ENCODE measurements around the gene SLC34A2.

DNA sequence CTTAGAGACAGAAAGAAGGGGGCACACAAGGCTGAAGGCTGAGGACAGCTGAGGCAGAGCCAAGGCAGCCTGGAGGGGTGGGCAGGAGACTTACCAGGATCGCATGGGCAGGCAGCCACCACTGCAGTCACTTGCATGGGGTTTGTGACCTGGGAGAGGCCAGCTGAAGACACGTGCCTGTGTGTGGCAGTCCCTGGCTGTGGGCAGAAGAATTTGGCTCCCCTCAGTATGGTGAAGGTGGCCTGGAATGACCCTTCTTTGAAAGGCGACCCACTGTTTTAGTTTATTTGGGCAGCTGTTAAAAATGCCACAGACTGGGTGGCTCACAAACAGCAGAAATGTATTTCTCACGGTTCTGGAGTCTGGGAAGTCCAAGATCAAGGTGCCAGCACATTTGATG lies 22.1 kb upstream of the SLC34A2 start:
- no peak for TF ChIP-seq USF1 (IDR thresholded peaks at IDR 0.05)
- TF ChIP-seq CEBPB (IDR thresholded peaks at IDR 0.05): no peak
- TF ChIP-seq EP300 (IDR thresholded peaks at IDR 0.05; ENCODE audit: borderline replicate concordance): no peak

Data from Ishikawa (cell line).